ENCODE results near the gene MED10.

DNA sequence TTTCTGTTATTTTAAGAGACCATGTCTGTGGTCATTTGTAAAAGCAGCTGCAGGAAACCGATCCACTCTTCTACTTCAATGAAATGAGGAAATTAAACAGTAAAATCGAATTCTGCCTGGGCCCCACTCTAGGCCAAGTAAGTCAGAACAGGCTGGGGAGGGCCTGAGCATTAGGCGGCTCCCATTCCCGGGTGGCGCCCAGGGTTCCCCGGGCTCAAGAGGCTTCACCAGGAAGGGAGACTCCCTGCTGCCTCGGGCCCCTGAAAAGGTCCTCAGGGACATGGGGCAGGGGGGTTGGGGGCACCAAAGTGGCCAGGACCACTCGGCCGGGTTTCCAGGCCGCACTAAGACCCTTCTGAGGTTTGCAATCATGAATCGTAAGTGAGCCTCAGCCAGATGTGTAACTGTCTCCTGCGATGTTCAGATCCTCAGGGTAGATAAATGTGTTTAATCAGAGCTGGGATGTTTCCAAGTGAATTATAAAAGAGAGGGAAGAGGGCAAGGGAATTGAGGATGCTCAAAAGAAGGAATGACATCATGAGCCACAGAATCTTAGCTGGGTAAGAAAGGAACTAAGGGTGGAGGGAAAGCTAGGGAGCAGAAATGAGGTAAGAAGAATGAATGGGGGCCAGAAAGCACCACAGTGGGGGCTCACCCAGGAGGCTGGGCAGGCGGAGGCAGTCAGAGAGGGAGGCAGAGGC, 24.6 kb downstream of the MED10 start:
- TF ChIP-seq POU2F2 (IDR thresholded peaks at IDR 0.05; ENCODE audit: low read depth, low read length) (no peak), POLR2A (IDR thresholded peaks at IDR 0.05; ENCODE audit: low read depth, low read length) (no peak), POLR2AphosphoS5 (IDR thresholded peaks at IDR 0.05; ENCODE audit: low read depth, low read length) (no peak), TAF1 (IDR thresholded peaks at IDR 0.05; ENCODE audit: low read depth, low read length) (no peak)
